Activated T-helper 1 cell treated with anti-CD3 and anti-CD28 coated beads, Interleukin-12 subunit alpha, Interleukin-12 subunit beta, Interleukin-2, Interleukin-4 antibody, amounts not matched to agents 30 ng/mL and 10 ng/mL and 1 ng/mL, durations not matched to agents 14 hours and 24 hours and 36 hours (primary cell): ENCODE data around the gene FKBP1A. TPM values are rescaled to one million over a fixed set of nuclear protein-coding genes. Genes with fewer than 3 reads are reported as not detected.

Source experiments
- DNase-seq: peaks from one replicate; pipeline ENCODE4 v3.0.0; 2021; ENCODE audit warnings: low spot score
- H3K27ac Mint-ChIP-seq: one replicate; pipeline ENCODE4 v1.8.0; 2021; ENCODE audit warnings: mild to moderate bottlenecking, mixed read lengths
- H3K27me3 Mint-ChIP-seq: one replicate; pipeline ENCODE4 v1.8.0; 2022; ENCODE audit warnings: mild to moderate bottlenecking, moderate library complexity, mixed read lengths; ENCODE audit not compliant: insufficient read depth
- H3K36me3 Mint-ChIP-seq: one replicate; pipeline ENCODE4 v1.8.0; 2021; ENCODE audit warnings: low read depth, mixed read lengths
- H3K4me1 Mint-ChIP-seq: one replicate; pipeline ENCODE4 v1.8.0; 2021; ENCODE audit warnings: low read depth, mixed read lengths
- H3K4me3 Mint-ChIP-seq: one replicate; pipeline ENCODE4 v1.8.0; 2021; ENCODE audit warnings: mild to moderate bottlenecking, moderate library complexity, mixed read lengths
- H3K9me3 Mint-ChIP-seq: one replicate; pipeline ENCODE4 v1.8.0; 2021; ENCODE audit warnings: mixed read lengths
- intact Hi-C: fragments of 100-400 bp; cut with micrococcal nuclease; formaldehyde crosslinking; loops from one replicate; pipeline ENCODE4 v1.15.1; 2024
- total RNA-seq: library from RNA; stranded (reverse); gene quantifications from 2 replicates; pipeline ENCODE4 v1.2.3, GENCODE V29; 2022

Gene FKBP1A
- total RNA-seq, 1 donor from 2014 or later = 297 TPM

DNA sequence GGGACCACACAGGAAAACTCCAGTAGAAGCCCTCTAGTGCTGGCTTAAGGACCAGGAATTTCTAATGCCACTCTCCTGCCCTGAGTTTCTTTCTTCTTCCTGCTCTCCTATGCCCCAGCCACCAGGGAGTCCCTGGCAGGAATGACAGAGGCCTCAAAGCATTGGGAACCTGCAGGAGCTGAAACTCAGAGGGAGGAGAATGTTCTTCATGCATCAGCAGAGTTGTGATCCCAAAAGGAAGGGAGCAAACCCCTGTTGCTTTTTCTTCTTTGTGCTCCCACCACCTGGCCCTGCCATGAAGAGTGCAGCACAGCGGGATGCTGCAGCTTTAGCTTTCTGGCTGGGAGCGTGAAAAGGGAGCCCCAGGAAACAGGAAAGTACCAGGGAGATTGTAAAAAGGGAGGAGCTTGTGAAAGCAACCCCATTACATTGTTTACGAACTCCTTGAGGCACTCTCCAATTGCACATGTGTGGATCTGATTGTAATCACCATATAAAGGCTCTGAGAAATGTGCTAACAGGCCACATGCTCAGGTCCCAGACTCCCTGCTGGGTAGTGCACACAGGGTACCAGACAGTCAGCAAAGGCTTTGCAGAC lies 34.7 kb upstream of the FKBP1A start:
- peaks cover 19% of the 10 kb centered on the region for H3K27me3 Mint-ChIP-seq
- no peaks in the 10 kb centered on the region for H3K9me3 Mint-ChIP-seq
- H3K4me1 Mint-ChIP-seq = peaks cover 39% of the 10 kb centered on the region
- DNase-seq = no peak
- H3K4me3 Mint-ChIP-seq = no peak overlapping the region
- H3K27ac Mint-ChIP-seq = no peak overlapping the region
- intact Hi-C loops = no loop called here
- H3K36me3 Mint-ChIP-seq = peaks cover under 1% of the 10 kb centered on the region

DNA sequence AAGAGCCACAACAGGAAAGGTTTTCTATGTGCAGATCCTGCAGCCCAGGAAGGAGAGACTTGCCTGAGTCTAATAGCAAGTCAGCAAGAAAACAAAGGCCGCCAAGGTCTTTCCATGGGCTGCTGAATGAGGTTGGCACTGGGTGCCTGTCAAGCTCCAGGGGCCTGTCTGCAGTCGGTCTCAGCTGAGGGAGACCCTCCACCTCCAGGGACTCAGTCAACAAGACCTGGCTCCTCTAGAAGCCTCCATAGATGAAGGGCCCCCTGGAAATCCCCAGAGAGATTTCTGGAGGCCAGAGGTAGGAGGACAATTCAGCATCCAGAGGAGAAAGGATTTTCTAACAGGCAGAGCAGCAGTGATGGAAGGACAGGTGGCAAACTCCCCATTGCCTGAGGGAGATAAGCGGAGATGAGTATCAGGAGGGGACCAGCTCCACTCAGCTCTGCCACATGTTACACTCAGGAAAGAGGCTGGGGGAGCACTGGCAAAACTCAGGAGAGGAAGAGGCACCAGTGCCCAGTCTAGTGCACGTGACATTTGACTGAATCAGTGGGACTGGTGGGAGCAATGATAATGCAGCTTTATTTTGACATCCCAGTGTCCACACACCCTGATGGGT lies 33.5 kb upstream of the FKBP1A start:
- peaks cover 29% of the 10 kb centered on the region for H3K4me1 Mint-ChIP-seq
- peaks cover 5% of the 10 kb centered on the region for H3K9me3 Mint-ChIP-seq
- no peak overlapping the region for H3K4me3 Mint-ChIP-seq
- intact Hi-C loops = no loop called here
- H3K27me3 Mint-ChIP-seq = peaks cover 9% of the 10 kb centered on the region
- peak overlapping the region; percentile 21 for H3K27ac Mint-ChIP-seq
- peaks cover 2% of the 10 kb centered on the region for H3K36me3 Mint-ChIP-seq
- DNase-seq = no peak

GRCh38 chr20:1424336-1424735 lies 31.5 kb upstream of the FKBP1A start:
- peaks cover 2% of the 10 kb centered on the region for H3K27me3 Mint-ChIP-seq
- no peak overlapping the region for H3K4me3 Mint-ChIP-seq
- intact Hi-C loops = no loop called here
- peaks cover 25% of the 10 kb centered on the region for H3K4me1 Mint-ChIP-seq
- peaks cover 2% of the 10 kb centered on the region for H3K36me3 Mint-ChIP-seq
- H3K9me3 Mint-ChIP-seq = peaks cover 16% of the 10 kb centered on the region
- no peak for DNase-seq
- no peak overlapping the region for H3K27ac Mint-ChIP-seq

- peaks cover 25% of the 10 kb centered on the region for H3K4me1 Mint-ChIP-seq
- intact Hi-C loops = no loop called here
- no peak overlapping the region for H3K4me3 Mint-ChIP-seq
- H3K27ac Mint-ChIP-seq = no peak overlapping the region
- DNase-seq = no peak
- peaks cover 5% of the 10 kb centered on the region for H3K36me3 Mint-ChIP-seq
- peaks cover 2% of the 10 kb centered on the region for H3K27me3 Mint-ChIP-seq
- H3K9me3 Mint-ChIP-seq = peaks cover 21% of the 10 kb centered on the region
Observed at GRCh38 chr20:1423625-1424106, 30.8 kb upstream of the FKBP1A start.

GRCh38 chr20:1423206-1423605 lies 30.4 kb upstream of the FKBP1A start:
- no peak overlapping the region for H3K4me3 Mint-ChIP-seq
- H3K36me3 Mint-ChIP-seq = peaks cover 5% of the 10 kb centered on the region
- DNase-seq = no peak
- peaks cover 2% of the 10 kb centered on the region for H3K27me3 Mint-ChIP-seq
- intact Hi-C loops = no loop called here
- H3K4me1 Mint-ChIP-seq = peaks cover 25% of the 10 kb centered on the region
- H3K9me3 Mint-ChIP-seq = peaks cover 23% of the 10 kb centered on the region
- H3K27ac Mint-ChIP-seq = no peak overlapping the region

DNA sequence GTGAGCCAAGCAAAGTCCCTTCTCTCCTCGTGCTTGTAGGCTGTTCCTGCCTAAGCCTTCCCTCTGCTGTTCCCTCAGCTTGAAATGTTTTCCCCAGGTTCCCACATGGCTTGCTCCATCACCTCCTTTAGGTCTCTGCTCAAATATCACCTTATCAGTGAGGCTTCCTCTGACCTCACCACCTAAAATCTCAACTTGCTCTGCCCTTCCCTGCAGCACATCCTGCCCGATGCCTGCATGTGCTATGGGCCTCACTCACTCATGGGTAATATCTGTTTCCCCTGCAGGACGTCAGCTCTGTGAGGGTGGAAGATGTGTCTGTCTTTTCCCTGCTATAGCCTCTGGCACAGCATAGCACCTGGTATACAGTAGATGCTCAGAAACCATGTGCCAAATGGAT lies 29.9 kb upstream of the FKBP1A start:
- Mint-ChIP-seq H3K27ac (no peak overlapping the region), H3K4me3 (no peak overlapping the region), H3K36me3 (peaks cover 5% of the 10 kb centered on the region), H3K27me3 (peaks cover 2% of the 10 kb centered on the region), H3K4me1 (peaks cover 22% of the 10 kb centered on the region), H3K9me3 (peaks cover 25% of the 10 kb centered on the region)
- intact Hi-C loops = no loop called here
- DNase-seq = no peak

GRCh38 chr20:1420066-1420465 lies 27.2 kb upstream of the FKBP1A start:
- peaks cover 5% of the 10 kb centered on the region for H3K27me3 Mint-ChIP-seq
- intact Hi-C loops = no loop called here

DNA sequence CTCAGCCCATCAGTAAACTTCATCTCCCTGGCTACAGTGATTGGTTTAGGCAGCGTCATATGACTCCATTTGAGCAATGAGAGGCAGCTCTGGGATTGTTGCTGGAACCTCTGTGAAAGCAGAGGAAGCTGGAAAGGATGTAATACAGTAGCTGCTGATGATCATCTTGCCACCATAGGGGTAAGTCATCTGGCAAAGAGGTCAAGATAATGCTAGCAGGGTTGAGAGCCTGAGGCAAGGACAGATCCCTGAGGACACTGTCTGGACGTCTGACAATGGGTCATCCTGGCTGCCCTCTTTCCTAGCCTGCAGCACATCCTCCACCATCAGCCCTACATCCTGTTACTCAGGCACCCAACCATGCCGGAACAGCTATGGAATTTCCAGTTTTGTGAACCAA lies 25.5 kb upstream of the FKBP1A start:
- DNase-seq = no peak
- H3K4me1 Mint-ChIP-seq = peaks cover 14% of the 10 kb centered on the region
- peaks cover 15% of the 10 kb centered on the region for H3K27me3 Mint-ChIP-seq
- peaks cover 5% of the 10 kb centered on the region for H3K36me3 Mint-ChIP-seq
- H3K27ac Mint-ChIP-seq = no peak overlapping the region
- H3K4me3 Mint-ChIP-seq = no peak overlapping the region
- peaks cover 25% of the 10 kb centered on the region for H3K9me3 Mint-ChIP-seq
- intact Hi-C loops = no loop called here

More at GRCh38 chr20:1420066-1420465, 27.2 kb upstream of the FKBP1A start:
- Mint-ChIP-seq H3K4me1 (peaks cover 14% of the 10 kb centered on the region), H3K4me3 (no peak overlapping the region), H3K27ac (no peak overlapping the region), H3K36me3 (peaks cover 5% of the 10 kb centered on the region), H3K9me3 (peaks cover 25% of the 10 kb centered on the region)
- DNase-seq = no peak

DNA sequence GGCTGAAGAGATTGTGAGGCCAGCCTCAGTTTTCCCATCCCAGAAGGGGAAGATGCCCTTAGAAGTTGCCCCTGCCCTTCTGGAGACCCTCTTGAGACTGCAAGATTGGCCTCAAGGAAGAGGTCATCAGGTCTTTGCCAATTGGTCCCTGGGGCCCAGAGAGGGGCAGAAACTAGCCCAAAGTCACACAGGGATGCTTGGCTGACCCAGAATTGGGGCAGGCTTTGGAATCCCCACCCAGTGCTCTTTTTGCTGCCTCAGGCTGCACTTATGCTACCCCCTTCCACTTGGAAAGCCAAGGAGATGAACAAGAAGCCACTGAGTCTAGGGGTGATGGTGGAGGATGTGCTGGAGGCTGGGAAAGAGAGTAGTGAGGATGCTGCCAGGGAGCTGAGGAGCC lies 24.9 kb upstream of the FKBP1A start:
- H3K9me3 Mint-ChIP-seq = peaks cover 25% of the 10 kb centered on the region
- peaks cover 11% of the 10 kb centered on the region for H3K4me1 Mint-ChIP-seq
- peaks cover 20% of the 10 kb centered on the region for H3K27me3 Mint-ChIP-seq
- H3K4me3 Mint-ChIP-seq = no peak overlapping the region
- H3K27ac Mint-ChIP-seq = no peak overlapping the region
- peaks cover 5% of the 10 kb centered on the region for H3K36me3 Mint-ChIP-seq
- intact Hi-C loops = no loop called here
- no peak for DNase-seq

DNA sequence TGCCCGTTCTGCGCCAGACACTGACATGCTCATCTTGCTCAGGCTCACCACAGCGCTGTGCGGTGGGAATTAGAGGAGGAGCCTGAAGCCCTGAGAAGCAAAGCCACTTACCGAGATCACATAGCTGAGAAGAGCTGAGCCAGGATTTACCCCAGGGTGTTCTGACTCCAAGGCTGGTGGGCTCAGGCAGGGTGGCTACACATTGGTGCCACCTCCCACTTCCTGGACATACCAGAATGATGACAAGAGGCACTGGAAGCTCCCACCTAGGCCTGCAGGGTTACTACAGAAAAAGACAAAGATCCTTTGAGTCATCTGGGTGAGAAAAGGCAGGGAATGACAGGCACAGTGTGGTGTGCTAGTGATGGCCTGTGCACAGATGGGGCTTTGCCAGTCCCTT lies 24.4 kb upstream of the FKBP1A start:
- peaks cover 25% of the 10 kb centered on the region for H3K27me3 Mint-ChIP-seq
- no peak for DNase-seq
- H3K27ac Mint-ChIP-seq = no peak overlapping the region
- H3K36me3 Mint-ChIP-seq = peaks cover 5% of the 10 kb centered on the region
- H3K4me1 Mint-ChIP-seq = peaks cover 8% of the 10 kb centered on the region
- peaks cover 24% of the 10 kb centered on the region for H3K9me3 Mint-ChIP-seq
- no peak overlapping the region for H3K4me3 Mint-ChIP-seq
- intact Hi-C loops = no loop called here

DNA sequence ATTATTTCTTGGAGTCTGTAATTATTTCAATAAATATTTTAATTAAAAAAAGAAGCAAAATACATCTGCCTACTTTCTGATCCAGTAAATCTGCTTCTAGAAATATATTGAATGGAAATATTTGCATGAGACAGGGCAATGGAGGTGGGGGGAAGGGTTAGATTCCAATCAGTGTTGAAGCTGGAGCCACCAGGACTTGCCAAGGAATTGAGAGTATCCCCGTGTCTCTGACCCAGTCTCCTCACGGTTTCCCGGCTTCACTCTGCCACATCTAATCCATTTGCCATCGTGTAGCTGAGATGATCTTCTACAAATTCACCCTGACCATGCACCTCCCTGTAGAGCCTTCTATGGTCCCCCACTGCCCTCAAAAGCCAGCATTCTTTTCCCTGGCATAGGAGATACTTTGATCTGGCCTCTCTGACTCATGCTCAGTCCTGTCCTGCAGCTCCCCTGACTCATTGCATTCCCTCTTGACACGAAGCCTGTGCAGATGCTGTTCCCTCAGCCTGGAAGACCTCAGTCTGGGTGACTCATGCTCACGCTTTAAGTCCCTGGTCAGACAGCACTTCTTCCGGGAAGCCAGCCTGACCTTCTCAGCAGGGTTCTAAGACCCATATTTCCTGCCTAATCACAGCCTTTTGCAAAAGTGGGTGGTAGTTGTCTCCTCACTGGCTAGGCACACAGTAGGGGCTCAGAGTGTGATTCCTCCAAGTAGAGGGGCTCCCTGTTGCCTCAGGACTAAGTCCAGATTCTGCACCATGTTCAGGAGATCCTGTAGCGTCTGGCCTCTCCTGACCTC lies 23.0 kb upstream of the FKBP1A start:
- H3K36me3 Mint-ChIP-seq = peaks cover 3% of the 10 kb centered on the region
- intact Hi-C loops = no loop called here
- no peak overlapping the region for H3K4me3 Mint-ChIP-seq
- H3K27me3 Mint-ChIP-seq = peaks cover 29% of the 10 kb centered on the region
- H3K9me3 Mint-ChIP-seq = peaks cover 19% of the 10 kb centered on the region
- DNase-seq = no peak
- peaks cover 8% of the 10 kb centered on the region for H3K4me1 Mint-ChIP-seq
- H3K27ac Mint-ChIP-seq = no peak overlapping the region

DNA sequence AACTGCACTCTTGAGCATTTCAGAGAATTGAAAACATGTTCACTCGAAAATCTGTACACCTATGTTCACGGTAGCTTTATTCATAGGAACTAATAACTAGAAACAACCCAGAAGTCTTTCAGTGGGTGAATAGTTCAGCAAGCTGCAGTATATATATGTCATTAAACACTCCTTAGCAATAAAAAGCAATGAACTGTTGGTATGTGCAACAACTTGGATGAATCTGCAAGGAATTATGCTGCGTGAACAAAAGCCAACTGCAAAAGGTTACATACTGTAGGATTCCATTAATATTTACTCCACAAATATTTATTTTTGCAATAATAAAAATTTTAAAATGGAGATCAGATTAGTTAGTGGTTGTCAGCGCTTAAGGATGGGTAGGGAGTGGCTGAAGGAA lies 22.1 kb upstream of the FKBP1A start:
- Mint-ChIP-seq H3K4me3 (no peak overlapping the region), H3K36me3 (peaks cover 3% of the 10 kb centered on the region), H3K27me3 (peaks cover 29% of the 10 kb centered on the region), H3K9me3 (peaks cover 15% of the 10 kb centered on the region), H3K4me1 (peaks cover 8% of the 10 kb centered on the region), H3K27ac (no peak overlapping the region)
- no peak for DNase-seq
- intact Hi-C loops = no loop called here

- Mint-ChIP-seq H3K27ac (no peak overlapping the region), H3K4me3 (no peak overlapping the region), H3K4me1 (peaks cover 9% of the 10 kb centered on the region), H3K9me3 (peaks cover 4% of the 10 kb centered on the region), H3K27me3 (peaks cover 16% of the 10 kb centered on the region), H3K36me3 (peaks cover 2% of the 10 kb centered on the region)
- DNase-seq = no peak
- intact Hi-C loops = no loop called here
Observed at GRCh38 chr20:1405801-1406200, 12.9 kb upstream of the FKBP1A start.
